ENCODE data around the gene XAB2.

XAB2 gene

DNA sequence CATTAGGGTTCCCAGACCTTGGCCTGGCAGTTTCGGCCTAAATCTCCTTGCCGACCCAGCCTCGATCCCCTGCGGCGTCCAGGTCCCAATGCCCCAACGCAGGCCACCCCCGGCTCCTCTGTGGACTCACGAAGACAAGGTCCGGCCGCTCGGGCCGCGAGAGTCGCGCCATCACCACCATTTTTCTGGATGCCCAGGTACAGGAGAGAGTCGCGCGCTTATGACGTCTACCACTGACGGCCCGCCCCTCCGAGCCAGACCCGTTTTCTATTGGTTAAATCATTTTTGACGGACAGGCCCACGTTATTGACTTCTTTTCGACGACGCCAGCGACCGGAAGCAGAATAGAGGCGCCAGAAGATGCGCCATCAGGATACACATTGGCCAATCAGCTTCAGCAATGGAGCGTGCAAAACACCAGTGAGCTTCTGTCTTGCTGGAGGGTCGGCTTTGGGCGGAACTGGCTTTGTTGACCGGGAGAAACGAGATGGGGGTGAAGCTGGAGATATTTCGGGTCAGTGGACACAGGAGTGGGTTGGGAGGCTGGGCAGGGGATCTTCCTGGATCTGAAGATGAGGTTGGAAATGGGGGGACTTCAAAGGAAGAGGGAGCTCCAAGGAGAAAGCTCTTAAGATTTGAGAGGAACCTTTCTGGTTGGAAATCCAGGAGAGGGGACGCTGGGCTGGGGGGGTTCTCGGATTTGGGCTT is at the start of gene XAB2, which contains the start of gene PET100:
Gene XAB2 (minus strand): TSS at position 199 of the 708 bp plus-strand sequence. CDS start 18 bp downstream, at position 181.
Gene PET100 (plus strand): TSS at position 447 of the 708 bp plus-strand sequence. CDS start 41 bp downstream, at position 488.
- DNase-seq (ENCODE audit: low read depth, low spot score), result peak; percentile 99

DNA sequence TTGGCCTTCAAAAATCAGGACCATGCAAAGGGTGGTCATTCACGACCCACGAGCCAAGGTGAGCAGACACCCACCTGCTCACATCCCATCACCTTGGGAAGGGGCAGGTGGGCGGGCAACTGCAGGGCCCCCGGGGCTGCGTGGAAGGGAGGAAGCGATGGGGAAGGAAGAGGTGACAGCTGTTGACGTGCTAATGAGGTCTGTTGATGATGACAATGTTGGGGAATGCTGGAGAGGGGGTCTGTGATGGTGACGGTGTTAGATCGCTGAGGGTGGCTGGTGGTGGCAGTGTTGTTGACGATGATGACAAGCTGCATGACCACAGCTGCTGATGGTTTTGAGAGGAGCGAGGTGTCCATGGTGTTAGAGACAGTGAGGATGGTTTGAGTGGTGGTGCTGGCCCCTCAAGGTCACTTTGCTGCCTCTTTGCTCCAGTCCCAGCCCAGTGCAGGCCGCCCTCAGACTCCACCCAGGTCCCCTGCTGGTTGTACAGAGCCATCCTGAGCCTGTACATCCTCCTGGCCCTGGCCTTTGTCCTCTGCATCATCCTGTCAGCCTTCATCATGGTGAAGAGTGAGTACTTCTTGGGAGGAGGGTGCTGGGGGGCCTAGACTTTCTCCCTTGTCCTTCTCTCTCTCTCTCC is 48.4 kb upstream of the XAB2 start:
- DNase-seq (ENCODE audit: low read depth, low spot score), result no peak

- DNase-seq (ENCODE audit: low read depth, low spot score), result no peak
Measured at GRCh38 chr19:7676854-7677253, 47.5 kb upstream of the XAB2 start, which contains the start of gene MCEMP1. MCEMP1 (plus strand) TSS chr19:7677090; CDS start chr19:7677121, 31 bp downstream.

- DNase-seq (ENCODE audit: low read depth, low spot score), result no peak
Measured at GRCh38 chr19:7676376-7676775, 47.0 kb upstream of the XAB2 start.

DNA sequence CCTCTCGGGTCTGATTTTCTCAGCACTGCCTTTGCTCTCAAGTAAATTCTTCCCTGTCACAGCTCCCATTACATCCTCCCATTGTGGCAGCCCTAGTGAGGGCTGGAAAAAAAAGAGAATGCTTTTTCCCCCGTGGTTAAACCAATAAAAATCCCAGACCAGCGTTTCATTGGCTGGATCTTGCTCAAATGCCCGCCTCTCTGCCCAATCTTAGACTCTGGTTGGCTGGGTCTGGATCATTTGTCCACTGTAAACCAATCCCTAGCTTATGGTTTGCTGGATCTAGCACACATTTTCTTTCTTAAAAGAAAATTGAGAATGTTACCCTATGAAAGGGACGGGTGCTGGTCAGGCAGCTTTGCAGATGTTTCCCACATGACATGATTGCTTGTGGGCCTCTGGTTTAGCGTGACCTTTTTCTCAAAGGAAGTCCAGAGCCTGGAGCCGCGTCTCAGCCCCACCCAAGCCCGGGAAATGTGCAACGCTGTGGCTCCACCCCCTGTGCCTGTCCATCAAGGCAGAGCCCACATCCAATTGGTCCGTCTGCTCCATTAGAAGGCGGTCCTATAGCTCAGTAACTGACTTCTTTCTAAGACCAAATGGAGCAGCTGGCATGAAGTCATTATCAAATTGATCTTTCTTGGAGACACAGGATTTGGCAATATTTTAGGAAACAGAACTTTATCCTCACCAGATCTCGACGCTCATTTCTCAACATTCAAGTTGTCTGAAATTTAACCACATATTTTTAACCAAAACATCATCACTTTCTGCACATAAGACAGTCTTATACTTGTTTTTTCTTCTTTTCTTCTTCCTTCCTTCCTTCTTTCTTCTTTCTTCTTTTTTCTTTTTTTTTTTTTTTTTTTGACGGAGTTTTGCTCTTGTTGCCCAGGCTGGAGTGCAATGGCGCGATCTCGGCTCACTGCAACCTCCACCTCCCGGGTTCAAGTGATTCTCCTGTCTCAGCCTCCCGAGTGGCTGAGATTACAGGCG is 45.0 kb upstream of the XAB2 start:
- DNase-seq (ENCODE audit: low read depth, low spot score), result peak; percentile 76

- no peak for DNase-seq (ENCODE audit: low read depth, low spot score)
Measured at GRCh38 chr19:7672522-7672921, 43.2 kb upstream of the XAB2 start.

DNA sequence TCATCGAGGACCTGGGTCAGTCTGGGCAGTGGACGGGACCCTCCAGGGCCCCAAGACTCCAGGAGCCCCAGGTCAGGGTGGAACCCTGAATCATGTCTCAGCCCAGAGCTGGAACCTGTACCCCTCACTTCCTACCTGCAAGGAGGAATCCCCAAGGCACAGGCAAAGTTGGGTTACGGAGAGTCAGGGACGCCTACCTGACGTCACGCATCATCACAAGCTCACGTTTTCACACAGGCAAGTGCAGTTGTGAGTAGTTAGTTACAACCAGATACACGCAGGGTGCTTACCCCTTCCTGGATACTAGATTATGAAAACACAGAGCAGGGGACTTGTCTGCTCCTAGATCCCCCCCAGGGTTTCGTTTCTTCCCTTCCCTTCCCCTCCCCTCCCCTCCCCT is 41.4 kb upstream of the XAB2 start:
- no peak for DNase-seq (ENCODE audit: low read depth, low spot score)

- DNase-seq (ENCODE audit: low read depth, low spot score), result no peak
Measured at GRCh38 chr19:7670150-7670783, 40.9 kb upstream of the XAB2 start.

DNA sequence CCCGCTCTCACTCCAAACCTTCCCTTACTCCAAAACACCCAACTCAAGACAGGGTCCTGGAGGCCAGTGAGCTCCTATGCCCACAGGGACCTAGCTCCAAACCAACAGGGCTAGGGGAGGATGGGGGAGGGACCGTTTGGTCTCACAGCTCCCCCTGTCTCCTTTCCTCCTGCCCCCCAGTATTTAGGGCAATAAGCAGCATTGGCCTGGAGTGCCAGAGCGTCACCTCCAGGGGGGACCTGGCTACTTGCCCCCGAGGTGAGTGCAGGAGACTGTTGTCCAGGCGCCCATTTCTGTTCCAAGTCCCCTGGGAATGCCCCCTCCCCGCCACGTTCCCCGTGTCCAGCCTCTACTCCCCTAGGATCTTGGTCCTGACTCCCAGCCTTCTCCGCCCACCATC is 40.3 kb upstream of the XAB2 start:
- DNase-seq (ENCODE audit: low read depth, low spot score), result no peak

GRCh38 chr19:7668842-7669241 is 39.5 kb upstream of the XAB2 start, which contains the start of gene RETN:
RETN (plus strand) TSS chr19:7669049; CDS start chr19:7669327, 278 bp downstream.
- DNase-seq (ENCODE audit: low read depth, low spot score), result no peak

DNA sequence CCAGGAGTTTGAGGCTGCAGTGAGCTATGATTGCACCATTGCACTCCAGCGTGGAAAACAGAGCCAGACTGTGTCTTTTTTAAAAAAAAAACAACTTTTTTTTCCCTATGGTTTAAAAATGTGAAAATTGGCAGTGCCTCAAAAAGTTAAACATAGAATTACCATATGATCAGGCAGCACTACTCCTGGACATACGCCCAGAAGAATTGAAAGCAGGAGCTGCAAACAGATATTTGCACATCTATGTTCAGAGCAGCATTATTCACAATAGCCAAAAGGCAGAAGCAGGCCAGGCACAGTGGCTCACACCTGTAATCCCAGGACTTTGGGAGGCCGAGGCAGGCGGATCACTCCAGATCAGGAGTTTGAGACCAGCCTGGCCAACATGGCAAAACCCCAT is 35.7 kb upstream of the XAB2 start:
- no peak for DNase-seq (ENCODE audit: low read depth, low spot score)

GRCh38 chr19:7663706-7664105 is 34.4 kb upstream of the XAB2 start:
- no peak for DNase-seq (ENCODE audit: low read depth, low spot score)

DNA sequence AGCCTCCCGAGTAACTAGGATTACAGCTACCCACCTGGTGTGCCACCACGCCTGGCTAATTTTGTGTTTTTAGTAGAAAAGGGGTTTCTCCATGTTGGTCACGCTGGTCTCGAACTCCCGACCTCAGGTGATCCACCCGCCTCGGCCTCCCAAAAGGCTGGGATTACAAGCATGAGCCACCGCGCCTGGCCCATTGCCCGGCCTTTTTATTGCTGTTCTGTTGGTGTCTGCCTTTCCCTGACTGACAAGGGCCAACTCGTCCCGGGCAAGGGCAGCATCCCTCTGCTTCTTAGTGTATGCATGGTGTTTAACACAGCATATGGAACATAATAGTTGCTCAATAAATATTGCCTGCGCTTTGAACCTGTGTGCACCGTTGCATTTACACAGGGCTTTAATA is 33.3 kb upstream of the XAB2 start:
- DNase-seq (ENCODE audit: low read depth, low spot score), result no peak

- no peak for DNase-seq (ENCODE audit: low read depth, low spot score)
Measured at GRCh38 chr19:7661744-7662538, 32.6 kb upstream of the XAB2 start.

GRCh38 chr19:7658219-7658686 is 28.9 kb upstream of the XAB2 start:
- no peak for DNase-seq (ENCODE audit: low read depth, low spot score)

- DNase-seq (ENCODE audit: low read depth, low spot score), result no peak
Measured at GRCh38 chr19:7657131-7657751, 27.9 kb upstream of the XAB2 start.

DNA sequence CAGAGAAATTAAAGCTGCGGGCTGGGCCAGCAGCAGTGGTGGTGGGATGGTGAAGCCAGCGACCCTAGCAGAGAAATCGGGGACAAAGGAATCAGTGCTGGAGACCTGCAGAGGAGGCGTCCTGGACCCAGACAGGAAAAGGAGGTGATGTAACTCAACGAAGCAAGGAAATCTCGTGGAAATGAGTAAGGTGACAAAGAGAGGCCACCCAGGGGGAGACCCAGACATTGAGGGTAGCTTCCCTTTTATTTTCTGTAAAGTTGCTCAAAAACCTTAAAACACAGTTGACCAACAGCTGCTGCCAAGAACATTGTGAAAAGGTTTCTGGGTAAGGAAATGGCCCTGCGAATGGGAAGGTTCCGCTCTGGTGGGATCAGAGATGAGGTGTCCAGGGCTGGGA is 26.2 kb upstream of the XAB2 start:
- DNase-seq (ENCODE audit: low read depth, low spot score), result no peak

DNA sequence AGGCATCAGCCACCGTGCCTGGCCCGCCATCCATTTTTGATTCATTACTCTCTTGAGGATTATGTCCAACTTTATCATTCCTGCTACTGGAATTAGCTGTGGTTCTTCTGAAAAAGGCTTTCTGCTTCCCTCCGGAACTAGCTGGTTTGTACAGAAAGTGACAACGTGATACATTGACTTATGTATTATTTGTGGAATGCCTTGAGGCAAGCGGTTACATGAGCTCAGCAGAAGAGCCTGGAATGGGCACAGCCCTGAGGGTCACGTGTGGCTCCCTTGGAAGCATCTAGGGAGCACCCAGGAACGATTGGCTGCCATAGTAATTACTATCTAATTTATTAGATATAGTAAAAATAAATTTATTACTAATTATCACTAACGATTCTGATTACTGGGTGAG is 25.1 kb upstream of the XAB2 start:
- no peak for DNase-seq (ENCODE audit: low read depth, low spot score)

DNA sequence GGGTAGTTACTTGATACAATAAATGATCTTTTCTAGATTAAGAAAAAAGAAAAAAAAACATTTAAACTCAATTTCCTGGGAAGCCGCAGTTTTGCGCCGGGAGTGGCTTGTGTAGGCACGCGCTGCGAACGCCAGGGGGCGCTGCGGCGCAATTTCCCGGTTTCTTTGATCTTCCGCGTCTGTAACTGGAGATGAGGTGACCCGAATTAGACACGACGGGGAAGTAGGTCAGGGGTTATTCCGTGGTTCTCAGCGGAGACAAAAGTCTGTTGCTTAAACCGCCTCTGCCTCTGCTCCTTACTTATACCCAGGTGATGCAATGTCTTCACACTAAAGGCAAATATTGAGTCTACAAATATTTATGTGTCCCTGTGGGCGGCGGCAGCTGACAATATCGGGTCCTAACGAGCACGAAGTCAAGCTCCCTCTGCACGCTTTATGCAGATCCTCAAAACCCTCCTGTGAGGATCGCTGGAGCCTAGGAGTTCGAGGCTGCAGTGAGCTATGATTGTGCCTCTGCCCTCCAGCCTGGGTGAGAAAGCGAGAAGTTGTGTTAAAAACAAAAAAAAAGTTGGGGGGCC is 22.8 kb upstream of the XAB2 start:
- peak; percentile 92 for DNase-seq (ENCODE audit: low read depth, low spot score)

GRCh38 chr19:7650148-7650547 is 20.8 kb upstream of the XAB2 start:
- no peak for DNase-seq (ENCODE audit: low read depth, low spot score)

Measured in ELF-1 (cell line).